Measurements from ENCODE around the gene PRDM1.

GRCh38 chr6:106104476-106104875 lies 18.3 kb downstream of the PRDM1 start:
- TF ChIP-seq, protein P1, sequence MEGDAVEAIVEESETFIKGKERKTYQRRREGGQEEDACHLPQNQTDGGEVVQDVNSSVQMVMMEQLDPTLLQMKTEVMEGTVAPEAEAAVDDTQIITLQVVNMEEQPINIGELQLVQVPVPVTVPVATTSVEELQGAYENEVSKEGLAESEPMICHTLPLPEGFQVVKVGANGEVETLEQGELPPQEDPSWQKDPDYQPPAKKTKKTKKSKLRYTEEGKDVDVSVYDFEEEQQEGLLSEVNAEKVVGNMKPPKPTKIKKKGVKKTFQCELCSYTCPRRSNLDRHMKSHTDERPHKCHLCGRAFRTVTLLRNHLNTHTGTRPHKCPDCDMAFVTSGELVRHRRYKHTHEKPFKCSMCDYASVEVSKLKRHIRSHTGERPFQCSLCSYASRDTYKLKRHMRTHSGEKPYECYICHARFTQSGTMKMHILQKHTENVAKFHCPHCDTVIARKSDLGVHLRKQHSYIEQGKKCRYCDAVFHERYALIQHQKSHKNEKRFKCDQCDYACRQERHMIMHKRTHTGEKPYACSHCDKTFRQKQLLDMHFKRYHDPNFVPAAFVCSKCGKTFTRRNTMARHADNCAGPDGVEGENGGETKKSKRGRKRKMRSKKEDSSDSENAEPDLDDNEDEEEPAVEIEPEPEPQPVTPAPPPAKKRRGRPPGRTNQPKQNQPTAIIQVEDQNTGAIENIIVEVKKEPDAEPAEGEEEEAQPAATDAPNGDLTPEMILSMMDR (IDR thresholded peaks at IDR 0.05): no peak
- no peak for TF ChIP-seq POLR2A (IDR thresholded peaks at IDR 0.05)

All from heart left ventricle (tissue), 13 donors.